Fibroblast of the aortic adventitia (primary cell): ENCODE measurements around the gene MXRA5. TPM values are rescaled to one million over a fixed set of nuclear protein-coding genes. Genes with fewer than 3 reads are reported as not detected.
A peak's percentile ranks its signal among the peaks of the same experiment; 100 is the strongest.

Experiments used
- DNase-seq: peaks from one replicate; pipeline ENCODE4 v3.0.0-alpha.2; 2010; ENCODE audit warnings: low read depth
- H3K4me3 ChIP-seq: 2 replicates; pipeline ENCODE4 v1.5.1; 2011; ENCODE audit warnings: low read depth, mild to moderate bottlenecking, control low read depth, low read length, moderate library complexity
- CTCF ChIP-seq: IDR thresholded peaks from 2 replicates; pipeline ENCODE4 v1.5.1; 2011; ENCODE audit warnings: mild to moderate bottlenecking, low read length, control low read depth, inconsistent platforms; ENCODE audit not compliant: insufficient read depth
- total RNA-seq: library from RNA; depleted of rRNA; stranded (reverse); fragments of >200 nt; gene quantifications from 2 replicates; pipeline ENCODE4 v1.2.3, GENCODE V29; 2012; ENCODE audit warnings: low replicate concordance

Gene MXRA5
- 4.7 and 8.5 TPM in 2 replicates for total RNA-seq

GRCh38 chrX:3346501-3347259 is at the start of gene MXRA5:
Gene MXRA5, minus strand, starts transcription at chrX:3346652. Its CDS starts 2,819 bp downstream, at chrX:3343833.
- DNase-seq: peak; percentile 28
- H3K4me3 ChIP-seq: peak within 1 kb of the TSS; percentile 55
- no peak for TF ChIP-seq CTCF

- no peak for TF ChIP-seq CTCF
- H3K4me3 ChIP-seq: no peak overlapping the region
- DNase-seq: peak; percentile 54
Measured at GRCh38 chrX:3393581-3394111, 47.2 kb upstream of the MXRA5 start.

GRCh38 chrX:3393178-3393577 is 46.7 kb upstream of the MXRA5 start:
- no peak for TF ChIP-seq CTCF
- DNase-seq: no peak

GRCh38 chrX:3388457-3388856 is 42.0 kb upstream of the MXRA5 start:
- H3K4me3 ChIP-seq: no peak overlapping the region
- DNase-seq: no peak
- no peak for TF ChIP-seq CTCF

More at GRCh38 chrX:3393178-3393577, 46.7 kb upstream of the MXRA5 start:
- no peak overlapping the region for H3K4me3 ChIP-seq

- TF ChIP-seq CTCF: no peak
- DNase-seq: peak; percentile 9
- no peak overlapping the region for H3K4me3 ChIP-seq
Measured at GRCh38 chrX:3384327-3384726, 37.9 kb upstream of the MXRA5 start.

GRCh38 chrX:3380603-3381002 is 34.2 kb upstream of the MXRA5 start:
- TF ChIP-seq CTCF: no peak
- no peak for DNase-seq
- H3K4me3 ChIP-seq: no peak overlapping the region
